T-cell (primary cell): Measurements from ENCODE around the gene NGDN. TPM values are rescaled to one million over a fixed set of nuclear protein-coding genes. Genes with fewer than 3 reads are reported as not detected.

Experiments used
- ATAC-seq, 4 experiments: fragments of 200-7000 bp in 3 of 4; fragments of 150-1000 bp in 1 of 4; cut with Tn5 transposase; replicated peaks in 1 of 4; 1 replicate in 3 of 4; 2 replicates in 1 of 4; pipeline ENCODE4 v1.10.0; 2021; ENCODE audit warnings: moderate library complexity in 3 of 4, mild to moderate bottlenecking in 2 of 4, moderate number of reproducible peaks in 1 of 4
- CTCF ChIA-PET, 2 donors: fragments of 300-600 bp; sonication (Branson Sonifier 250); formaldehyde crosslinking; loops; one replicate each; lab custom pipeline; 2022; ENCODE audit warnings: antibody characterized with exemption in 2 of 2; lab: Charles Lee
- POLR2A ChIA-PET, 2 donors: fragments of 300-600 bp; sonication (Branson Sonifier 250); formaldehyde crosslinking; loops; one replicate each; lab custom pipeline; 2022; ENCODE audit warnings: antibody characterized with exemption in 2 of 2; lab: Charles Lee
- DNase-seq, 35 experiments: peaks; one replicate each; pipeline versions ENCODE4 v3.0.0 to v3.0.0-alpha.2; 2013 to 2023
- H3K27ac ChIP-seq: one replicate; pipeline ENCODE4 v1.5.1; 2013; ENCODE audit warnings: low read length
- H3K27me3 ChIP-seq, 2 experiments: replicated peaks in 1 of 2; 1 replicate in 1 of 2; 2 replicates in 1 of 2; pipeline versions ENCODE4 v1.6.1 to v1.7.0; 2013; ENCODE audit warnings: low read length in 1 of 2, mixed read lengths in 1 of 2; ENCODE audit not compliant: control insufficient read depth in 2 of 2, insufficient read depth in 2 of 2; ENCODE audit errors: extremely low read depth in 1 of 2
- H3K36me3 ChIP-seq, 2 donors: 1 replicate in 1 of 2; 2 replicates in 1 of 2; pipeline versions ENCODE4 v1.6.1 to v1.7.0; 2013; ENCODE audit warnings: low read length in 1 of 2; ENCODE audit not compliant: control insufficient read depth in 2 of 2, insufficient read depth in 1 of 2; ENCODE audit errors: extremely low read depth in 1 of 2
- H3K4me1 ChIP-seq, 2 experiments: 1 replicate in 1 of 2; 2 replicates in 1 of 2; pipeline versions ENCODE4 v1.6.1 to v1.7.0; 2013; ENCODE audit warnings: low read length in 2 of 2, mixed read lengths in 1 of 2; ENCODE audit not compliant: insufficient read depth in 2 of 2, control insufficient read depth in 1 of 2; ENCODE audit errors: extremely low read depth in 1 of 2
- H3K4me3 ChIP-seq, 2 donors: 1 replicate in 1 of 2; 2 replicates in 1 of 2; pipeline versions ENCODE4 v1.5.1 to v1.7.0; 2013; ENCODE audit warnings: mild to moderate bottlenecking in 2 of 2, low read length in 1 of 2, moderate library complexity in 1 of 2; ENCODE audit not compliant: control insufficient read depth in 1 of 2; ENCODE audit errors: extremely low read depth in 1 of 2
- H3K9me3 ChIP-seq: 2 replicates; pipeline ENCODE4 v1.7.0; 2013
- H3K27ac Mint-ChIP-seq, 2 donors: one replicate each; pipeline ENCODE4 v1.8.0; 2020 to 2021; ENCODE audit warnings: mild to moderate bottlenecking in 2 of 2, mixed read lengths in 2 of 2
- H3K27me3 Mint-ChIP-seq, 2 donors: one replicate each; pipeline ENCODE4 v1.8.0; 2021 to 2022; ENCODE audit warnings: mixed read lengths in 2 of 2
- H3K36me3 Mint-ChIP-seq: one replicate; pipeline ENCODE4 v1.8.0; 2021; ENCODE audit warnings: mixed read lengths
- H3K4me1 Mint-ChIP-seq, 3 donors: one replicate each; pipeline ENCODE4 v1.8.0; 2020 to 2022; ENCODE audit warnings: mixed read lengths in 3 of 3, mild to moderate bottlenecking in 1 of 3
- H3K4me3 Mint-ChIP-seq, 3 donors: one replicate each; pipeline ENCODE4 v1.8.0; 2020 to 2022; ENCODE audit warnings: mild to moderate bottlenecking in 3 of 3, mixed read lengths in 3 of 3, moderate library complexity in 3 of 3
- H3K9me3 Mint-ChIP-seq, 3 donors: one replicate each; pipeline ENCODE4 v1.8.0; 2020 to 2022; ENCODE audit warnings: mixed read lengths in 3 of 3
- WGBS: methylation state at CpG from one replicate; pipeline ENCODE4 v1.1.5; 2013; ENCODE audit warnings: missing lambda C conversion rate; ENCODE audit not compliant: insufficient coverage; 5-methylcytosine and 5-hydroxymethylcytosine counted together
- total RNA-seq, 35 experiments: library from RNA in 6 of 35; stranded (reverse) in 6 of 35; fragments of 120-200 nt in 1 of 35; gene quantifications; one replicate each; pipeline versions ENCODE4 v1.2.1 to v1.2.4 and lab custom pipeline; 2013 to 2026

NGDN gene
- total RNA-seq, 5 donors from 2014 or later (not counting 1 experiment from before 2014, with no cell fraction given): 56.5 to 121 (median 63.7) TPM

GRCh38 chr14:23434488-23435222 is 34.8 kb upstream of the NGDN start:
- H3K4me3 Mint-ChIP-seq: no peak overlapping the region
- no peaks in the 10 kb centered on the region for H3K4me1 Mint-ChIP-seq
- Histone ChIP-seq H3K27ac (no peak overlapping the region), H3K27me3 (peaks cover 0 to 14% of the 10 kb centered on the region in 2 experiments), H3K9me3 (no peaks in the 10 kb centered on the region), H3K4me1 (no peaks in the 10 kb centered on the region), H3K4me3 (no peak overlapping the region), H3K36me3 (no peaks in the 10 kb centered on the region)
- H3K27ac Mint-ChIP-seq: no peak overlapping the region
- no peak for DNase-seq
- ChIA-PET POLR2A (no interaction called here), CTCF (no interaction called here)
- H3K27me3 Mint-ChIP-seq: peaks cover 5 to 10% of the 10 kb centered on the region in 2 donors
- no peak for ATAC-seq
- WGBS: 76% methylated on average over 6 of the region's 8 CpGs
- no peaks in the 10 kb centered on the region for H3K9me3 Mint-ChIP-seq
- no peaks in the 10 kb centered on the region for H3K36me3 Mint-ChIP-seq

DNA sequence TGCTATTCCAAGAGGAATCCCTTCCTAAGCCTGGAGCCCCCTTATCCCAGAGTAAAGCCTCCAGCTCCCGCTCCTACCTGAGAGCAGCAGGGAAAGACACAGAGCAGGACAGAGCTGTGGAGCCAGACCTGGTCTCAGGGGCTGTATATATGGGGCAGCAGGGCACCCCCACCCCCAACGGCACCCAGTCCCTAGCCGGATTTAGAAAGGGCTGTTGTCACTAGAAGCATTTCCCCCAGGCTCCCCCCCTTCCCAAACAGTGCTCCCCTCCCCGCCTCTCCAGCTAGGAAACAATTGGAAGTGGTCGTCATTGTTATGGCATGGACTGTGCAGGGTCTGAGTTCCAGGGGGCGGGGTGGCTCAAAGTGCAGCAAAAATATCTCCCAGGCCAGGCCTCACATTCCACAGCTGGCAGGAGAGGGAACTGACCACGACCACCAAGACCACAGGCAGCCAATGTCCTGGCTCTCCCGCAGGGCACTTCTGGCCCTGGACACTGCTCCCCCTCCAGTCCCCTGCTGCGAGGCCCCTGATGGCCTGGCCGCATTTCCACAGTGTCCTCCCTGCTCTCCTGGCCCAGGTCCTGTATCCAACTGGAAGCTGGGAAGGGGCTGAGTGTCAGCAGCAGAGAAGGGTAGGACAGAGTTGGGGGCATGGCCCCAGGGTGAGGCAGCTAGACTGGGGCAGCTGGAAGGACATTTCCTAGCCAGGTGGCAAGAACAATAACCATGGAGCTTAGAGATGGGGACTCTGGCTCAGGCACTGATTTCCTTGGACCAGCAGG is 33.8 kb upstream of the NGDN start, which contains the start of gene MYH7:
Gene MYH7 (minus strand): TSS at position 118 of the 784 bp plus-strand sequence. CDS start 1,928 bp downstream, outside the sequence.
- WGBS: 82% methylated on average over 4 of the region's 10 CpGs
- no peak within 1 kb of the TSS for H3K27ac Mint-ChIP-seq
- CTCF ChIA-PET: no interaction called here

GRCh38 chr14:23436327-23437132 is 33.0 kb upstream of the NGDN start:
- DNase-seq (no peak), ATAC-seq (no peak)
- Mint-ChIP-seq H3K27me3 (peaks cover 6 to 12% of the 10 kb centered on the region in 2 donors), H3K4me3 (no peak overlapping the region), H3K36me3 (no peaks in the 10 kb centered on the region), H3K4me1 (no peaks in the 10 kb centered on the region), H3K27ac (no peak overlapping the region), H3K9me3 (no peaks in the 10 kb centered on the region)
- Histone ChIP-seq H3K4me3 (no peak overlapping the region), H3K36me3 (no peaks in the 10 kb centered on the region), H3K27ac (no peak overlapping the region), H3K4me1 (no peaks in the 10 kb centered on the region), H3K9me3 (no peaks in the 10 kb centered on the region), H3K27me3 (peaks cover 0 to 10% of the 10 kb centered on the region in 2 experiments)
- WGBS: 79% methylated on average over 7 of the region's 15 CpGs
- POLR2A ChIA-PET: no interaction called here
- CTCF ChIA-PET: interaction anchor here in 1 of 2 donors (0.5 kb wide), 1 partner anchor 152 kb away, joined by 3 read pairs; no protein-coding TSS in a partner anchor

More for the DNA sequence above, 33.8 kb upstream of the NGDN start, which contains the start of gene MYH7:
- Histone ChIP-seq H3K4me3 (no peak within 1 kb of the TSS), H3K27me3 (peaks cover 0 to 8% of the 10 kb centered on the region in 2 experiments), H3K27ac (no peak within 1 kb of the TSS), H3K4me1 (no peaks in the 10 kb centered on the region), H3K36me3 (no peaks in the 10 kb centered on the region), H3K9me3 (no peaks in the 10 kb centered on the region)
- Mint-ChIP-seq H3K4me1 (no peaks in the 10 kb centered on the region), H3K4me3 (no peak within 1 kb of the TSS), H3K9me3 (no peaks in the 10 kb centered on the region), H3K36me3 (no peaks in the 10 kb centered on the region), H3K27me3 (peaks cover 6 to 12% of the 10 kb centered on the region in 2 donors)
- POLR2A ChIA-PET: no interaction called here
- DNase-seq (peak in 1 of 35 experiments; percentile 19), ATAC-seq (no peak)

- no peak overlapping the region for H3K4me3 ChIP-seq
- DNase-seq (peak in 1 of 35 experiments; percentile 0), ATAC-seq (no peak)
- no peaks in the 10 kb centered on the region for H3K36me3 ChIP-seq
- Mint-ChIP-seq H3K9me3 (no peaks in the 10 kb centered on the region), H3K27ac (no peak overlapping the region), H3K4me1 (no peaks in the 10 kb centered on the region), H3K36me3 (no peaks in the 10 kb centered on the region), H3K4me3 (no peak overlapping the region), H3K27me3 (peaks cover 6 to 15% of the 10 kb centered on the region in 2 donors)
- H3K4me1 ChIP-seq: no peaks in the 10 kb centered on the region
- peaks cover 0 to 12% of the 10 kb centered on the region in 2 experiments for H3K27me3 ChIP-seq
- no peaks in the 10 kb centered on the region for H3K9me3 ChIP-seq
- WGBS: 76% methylated on average over 3 of the region's 8 CpGs
- ChIA-PET POLR2A (no interaction called here), CTCF (interaction anchor here in 1 of 2 donors (0.5 kb wide), 1 partner anchor 151 kb away, joined by 3 read pairs; no protein-coding TSS in a partner anchor)
- H3K27ac ChIP-seq: no peak overlapping the region
Measured at GRCh38 chr14:23437133-23438100, 32.1 kb upstream of the NGDN start.

GRCh38 chr14:23438101-23438971 is 31.2 kb upstream of the NGDN start:
- H3K9me3 Mint-ChIP-seq: no peaks in the 10 kb centered on the region
- H3K36me3 ChIP-seq: no peaks in the 10 kb centered on the region
- peak overlapping the region in 1 of 3 donors; percentile 21 for H3K4me3 Mint-ChIP-seq
- no peak overlapping the region for H3K27ac ChIP-seq
- no peak for ATAC-seq
- H3K27ac Mint-ChIP-seq: no peak overlapping the region
- H3K4me3 ChIP-seq: no peak overlapping the region
- H3K4me1 Mint-ChIP-seq: no peaks in the 10 kb centered on the region
- ChIA-PET POLR2A (no interaction called here), CTCF (interaction anchor here in 1 of 2 donors (0.6 kb wide), 1 partner anchor 244 kb away, joined by 4 read pairs; no protein-coding TSS in a partner anchor)
- no peaks in the 10 kb centered on the region for H3K9me3 ChIP-seq
- H3K4me1 ChIP-seq: no peaks in the 10 kb centered on the region
- peak in 1 of 35 experiments; percentile 3 for DNase-seq
- WGBS: 58% methylated on average over 11 of the region's 15 CpGs
- H3K27me3 ChIP-seq: peaks cover 0 to 17% of the 10 kb centered on the region in 2 experiments
- peaks cover 15 to 24% of the 10 kb centered on the region in 2 donors for H3K27me3 Mint-ChIP-seq
- no peaks in the 10 kb centered on the region for H3K36me3 Mint-ChIP-seq
